GM19468 (cell line): ENCODE data around the gene SAMSN1.
"Not testable (repeated sequence)": the region's sequence is repeated elsewhere in the genome, so short reads cannot be mapped to it uniquely, and the experiment has no call there.

ENCODE experiments used
- ATAC-seq: cut with Tn5 transposase; IDR thresholded peaks from one replicate; pipeline ENCODE4 v1.9.1; 2021; ENCODE audit warnings: mild to moderate bottlenecking, moderate library complexity, moderate number of reproducible peaks; ENCODE audit not compliant: unreplicated experiment; ENCODE audit errors: extremely low read depth

The SAMSN1 gene

GRCh38 chr21:14533499-14534428 lies 12.4 kb downstream of the SAMSN1 start:
- ATAC-seq: peak; percentile 74

- no peak for ATAC-seq
These were observed 14.3 kb downstream of the SAMSN1 start for GRCh38 chr21:14531757-14532316.

GRCh38 chr21:14530592-14530991 lies 15.5 kb downstream of the SAMSN1 start:
- ATAC-seq: no peak

- ATAC-seq: no peak
These were observed 17.3 kb downstream of the SAMSN1 start for GRCh38 chr21:14528815-14529214.

- ATAC-seq: no peak
These were observed 18.1 kb downstream of the SAMSN1 start for GRCh38 chr21:14527696-14528652.

- ATAC-seq: no peak
These were observed 19.0 kb downstream of the SAMSN1 start for GRCh38 chr21:14526836-14527695.

- ATAC-seq: no peak
These were observed 19.9 kb downstream of the SAMSN1 start for GRCh38 chr21:14526199-14526598.

- ATAC-seq: peak; percentile 58
These were observed 22.9 kb downstream of the SAMSN1 start for GRCh38 chr21:14523234-14523633.

- ATAC-seq: no peak
These were observed 23.4 kb downstream of the SAMSN1 start for GRCh38 chr21:14522736-14523135.

GRCh38 chr21:14520535-14520934 lies 25.6 kb downstream of the SAMSN1 start:
- ATAC-seq: no peak

GRCh38 chr21:14519000-14519399 lies 27.1 kb downstream of the SAMSN1 start:
- ATAC-seq: no peak

GRCh38 chr21:14513804-14514203 lies 32.3 kb downstream of the SAMSN1 start:
- no peak for ATAC-seq

- not testable (repeated sequence) for ATAC-seq
These were observed 39.2 kb downstream of the SAMSN1 start for GRCh38 chr21:14506859-14507457.

GRCh38 chr21:14500873-14501272 lies 45.2 kb downstream of the SAMSN1 start:
- no peak for ATAC-seq

GRCh38 chr21:14499316-14499715 lies 46.8 kb downstream of the SAMSN1 start:
- ATAC-seq: no peak

- ATAC-seq: no peak
These were observed 48.3 kb downstream of the SAMSN1 start for GRCh38 chr21:14497825-14498224.

- no peak for ATAC-seq
These were observed 51.0 kb downstream of the SAMSN1 start for GRCh38 chr21:14495075-14495474.

- not testable (repeated sequence) for ATAC-seq
These were observed 51.9 kb downstream of the SAMSN1 start for GRCh38 chr21:14494181-14494580.

GRCh38 chr21:14493731-14494130 lies 52.4 kb downstream of the SAMSN1 start:
- ATAC-seq: no peak
